ENCODE data around the gene EGFL7.

The EGFL7 gene

GRCh38 chr9:136662326-136662655 lies 425 bp upstream of the EGFL7 start:
- FAIRE-seq, result no peak

- no peak for FAIRE-seq
Measured at GRCh38 chr9:136664000-136664915, 1.5 kb downstream of the EGFL7 start.

GRCh38 chr9:136665111-136665703 lies 2.5 kb downstream of the EGFL7 start:
- no peak for FAIRE-seq

GRCh38 chr9:136665704-136666371 lies 3.1 kb downstream of the EGFL7 start:
- FAIRE-seq, result no peak

- no peak for FAIRE-seq
Measured at GRCh38 chr9:136666372-136667213, 3.9 kb downstream of the EGFL7 start.

- no peak for FAIRE-seq
Measured at GRCh38 chr9:136667214-136667939, 4.7 kb downstream of the EGFL7 start.

- FAIRE-seq, result no peak
Measured at GRCh38 chr9:136667940-136668760, 5.4 kb downstream of the EGFL7 start.

- no peak for FAIRE-seq
Measured at GRCh38 chr9:136668983-136669790, 6.5 kb downstream of the EGFL7 start.

- FAIRE-seq, result no peak
Measured at GRCh38 chr9:136669791-136670464, 7.2 kb downstream of the EGFL7 start.

- FAIRE-seq, result no peak
Measured at GRCh38 chr9:136670576-136671253, 8.0 kb downstream of the EGFL7 start.

GRCh38 chr9:136671254-136671614 lies 8.5 kb downstream of the EGFL7 start:
- FAIRE-seq, result no peak

GRCh38 chr9:136671646-136672430 lies 9.1 kb downstream of the EGFL7 start:
- FAIRE-seq, result no peak

GRCh38 chr9:136672431-136673087 lies 9.8 kb downstream of the EGFL7 start:
- no peak for FAIRE-seq

- FAIRE-seq, result no peak
Measured at GRCh38 chr9:136673088-136673974, 10.6 kb downstream of the EGFL7 start.

- no peak for FAIRE-seq
Measured at GRCh38 chr9:136673975-136674785, 11.5 kb downstream of the EGFL7 start.

GRCh38 chr9:136674786-136675349 lies 12.2 kb downstream of the EGFL7 start:
- FAIRE-seq, result no peak

Data from islet of Langerhans (tissue), 1 donor.